IPS-18c (cell line): Measurements from ENCODE around the gene CAMTA2.
"Not testable (repeated sequence)": the region's sequence is repeated elsewhere in the genome, so short reads cannot be mapped to it uniquely, and the experiment has no call there.

Source experiments
- H3K4me3 ChIP-seq: 2 replicates; pipeline ENCODE4 v1.7.0; 2013; ENCODE audit warnings: low read depth, mild to moderate bottlenecking, low read length, moderate library complexity; ENCODE audit not compliant: insufficient read depth
- H3K9me3 ChIP-seq: one replicate; pipeline ENCODE4 v1.6.1; 2013; ENCODE audit warnings: mild to moderate bottlenecking, low read length, moderate library complexity; ENCODE audit not compliant: control insufficient read depth, insufficient read depth

CAMTA2 gene

DNA sequence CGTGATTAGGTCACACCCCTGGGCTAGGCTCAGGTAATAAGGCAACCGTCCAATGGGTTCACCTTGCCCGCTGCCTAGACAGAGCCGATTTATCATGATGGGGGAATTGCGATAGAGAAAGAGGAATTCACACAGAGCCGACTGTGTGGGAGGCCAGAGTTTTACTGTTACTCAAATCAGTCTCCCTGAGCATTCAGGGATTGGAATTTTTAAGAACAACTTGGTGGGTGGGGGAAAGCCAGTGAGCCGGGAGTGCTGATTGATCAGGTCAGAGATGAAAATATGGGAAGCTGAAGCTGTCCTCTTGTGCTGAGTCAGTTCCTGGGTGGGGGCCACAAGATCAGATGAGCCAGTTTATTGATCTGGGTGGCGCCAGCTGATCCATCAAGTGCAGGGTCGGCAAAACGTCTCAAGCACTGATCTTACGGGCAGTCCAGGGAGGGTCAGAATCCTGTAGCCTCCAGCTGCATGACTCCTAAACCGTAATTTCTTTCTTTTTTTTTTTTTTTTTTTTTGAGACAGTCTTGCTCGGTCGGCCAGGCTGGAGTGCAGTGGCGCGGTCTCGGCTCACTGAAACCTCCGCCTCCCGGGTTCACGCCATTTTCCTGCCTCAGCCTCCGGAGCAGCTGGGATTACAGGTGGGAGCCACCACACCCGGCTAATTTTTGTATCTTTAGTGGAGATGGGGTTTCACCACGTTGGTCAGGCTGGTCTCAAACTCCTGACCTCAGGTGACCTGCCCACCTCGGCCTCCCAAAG is 60.7 kb downstream of the CAMTA2 start:
- not testable (repeated sequence) for H3K4me3 ChIP-seq, H3K9me3 ChIP-seq

DNA sequence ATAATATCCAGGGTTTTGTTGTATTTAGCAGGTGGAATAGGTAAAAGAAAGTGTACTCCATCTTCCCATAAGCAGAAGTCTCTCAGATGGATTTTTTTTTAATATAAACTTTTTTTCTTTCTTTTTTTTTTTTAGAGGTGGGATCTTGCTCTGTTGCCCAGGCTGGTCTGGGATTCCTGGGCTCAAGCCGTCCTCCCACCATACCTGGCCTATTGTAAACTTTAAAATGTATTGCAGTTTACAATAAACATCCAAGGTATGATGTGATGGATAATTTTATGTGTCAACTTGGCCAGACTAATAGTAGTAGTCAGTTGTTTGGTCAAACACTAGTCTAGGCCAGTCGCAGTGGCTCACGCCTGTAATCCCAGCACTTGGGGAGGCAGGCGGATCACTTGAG is 66.2 kb downstream of the CAMTA2 start:
- Histone ChIP-seq H3K9me3 (no peaks in the 10 kb centered on the region), H3K4me3 (no peak overlapping the region)

DNA sequence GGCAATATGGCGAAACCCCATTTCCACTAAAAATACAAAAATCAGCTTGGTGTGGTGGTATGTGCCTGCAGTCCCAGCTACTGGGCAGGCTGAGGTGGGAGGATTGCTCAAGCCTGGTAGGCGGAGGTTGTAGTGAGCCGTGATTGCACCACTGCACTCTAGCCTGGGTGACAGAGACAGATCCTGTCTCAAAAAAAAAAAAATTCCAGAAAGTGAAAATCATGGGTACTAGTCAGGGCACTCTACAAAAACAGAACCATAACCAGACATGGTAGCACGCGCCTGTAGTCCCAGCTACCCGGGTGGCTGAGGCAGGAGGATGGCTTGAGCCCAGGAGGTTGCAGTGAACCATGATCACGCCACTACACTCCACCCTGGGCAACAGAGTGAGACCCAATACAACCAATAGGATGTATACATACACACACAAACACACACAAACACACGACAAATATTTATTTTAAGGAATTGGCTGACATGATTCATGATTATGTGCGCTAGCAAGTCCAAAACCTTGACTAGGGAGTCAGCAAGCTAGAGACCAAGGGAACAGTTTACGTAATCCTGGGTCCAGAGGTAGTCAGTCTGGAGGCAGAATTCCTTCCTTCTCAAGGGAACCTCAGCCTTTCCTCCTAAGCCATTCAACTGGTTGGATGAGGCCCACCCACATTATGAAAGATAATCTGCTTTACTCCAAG is 67.0 kb downstream of the CAMTA2 start:
- no peaks in the 10 kb centered on the region for H3K9me3 ChIP-seq
- no peak overlapping the region for H3K4me3 ChIP-seq

DNA sequence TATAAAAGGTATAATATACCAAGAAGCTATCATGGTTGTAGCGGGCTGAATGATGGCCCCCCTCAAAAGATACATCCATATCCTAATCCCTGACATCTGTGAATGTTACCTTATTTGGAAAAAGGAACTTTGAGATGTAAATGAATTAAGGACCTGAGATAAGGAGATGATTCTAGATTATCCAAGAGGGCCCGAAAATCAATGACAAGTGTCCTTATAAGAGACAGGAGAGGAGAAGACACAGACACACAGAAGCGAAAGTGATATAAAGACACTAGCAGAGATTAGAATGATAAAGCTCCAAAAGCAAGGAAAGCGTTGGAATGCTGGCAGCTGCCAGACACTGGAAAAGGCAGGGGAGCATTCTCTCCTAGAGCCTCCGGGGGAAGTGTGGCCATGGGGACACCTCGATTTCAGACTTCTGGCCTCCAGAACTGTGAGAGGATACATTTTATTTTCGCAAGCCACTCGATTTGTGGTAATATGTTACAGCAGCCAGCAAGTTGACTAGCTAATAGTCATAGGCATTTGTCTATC is 67.9 kb downstream of the CAMTA2 start:
- Histone ChIP-seq H3K4me3 (no peak overlapping the region), H3K9me3 (no peaks in the 10 kb centered on the region)
